ENCODE data around the gene PDE7B. TPM values are rescaled to one million over a fixed set of nuclear protein-coding genes. Genes with fewer than 3 reads are reported as not detected.

Gene PDE7B
- total RNA-seq, 1 donor from 2014 or later: 0.62 TPM

DNA sequence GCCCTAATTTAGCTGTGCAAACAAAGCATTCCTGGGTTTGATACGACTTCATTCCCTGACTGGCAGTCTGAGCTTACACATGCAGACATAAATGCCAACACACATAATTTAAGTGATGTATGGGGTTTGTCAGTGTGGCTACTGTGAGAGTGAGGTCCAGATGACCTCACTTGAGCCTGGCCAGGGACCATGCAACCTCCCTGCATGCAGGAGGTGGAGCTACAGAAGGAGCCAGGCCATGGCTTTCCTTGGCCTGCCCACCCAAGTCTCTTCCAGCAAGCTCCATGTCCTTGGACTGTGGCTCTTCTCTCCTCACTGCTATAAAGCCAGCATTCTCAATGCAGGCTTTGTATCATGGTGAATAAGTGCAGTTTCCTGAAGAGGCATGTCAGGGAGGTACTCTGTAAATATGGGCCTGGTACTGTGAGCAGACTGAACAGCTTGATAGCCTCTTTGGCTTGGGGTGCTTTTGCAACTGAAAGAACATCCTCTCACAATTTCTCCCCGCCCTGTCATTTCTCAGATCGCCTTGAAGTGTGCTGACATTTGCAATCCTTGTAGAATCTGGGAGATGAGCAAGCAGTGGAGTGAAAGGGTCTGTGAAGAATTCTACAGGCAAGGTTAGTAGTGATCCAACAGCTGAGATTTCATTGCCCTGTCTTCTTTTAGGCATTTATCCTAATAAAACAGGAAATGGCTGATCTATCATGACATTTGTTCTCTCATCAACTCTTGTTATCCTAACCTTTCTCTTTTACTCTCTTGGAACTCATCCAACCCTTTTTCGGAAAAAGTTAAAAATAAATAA, 329.4 kb downstream of the PDE7B start:
- Mint-ChIP-seq H3K27ac (ENCODE audit: unreplicated experiment) (no peak overlapping the region), H3K4me1 (ENCODE audit: unreplicated experiment) (no peaks in the 10 kb centered on the region), H3K4me3 (ENCODE audit: unreplicated experiment) (no peak overlapping the region), H3K36me3 (ENCODE audit: low read depth, unreplicated experiment) (no peaks in the 10 kb centered on the region), H3K9me3 (ENCODE audit: unreplicated experiment) (no peaks in the 10 kb centered on the region), H3K27me3 (ENCODE audit: unreplicated experiment) (no peaks in the 10 kb centered on the region)
- no peak for DNase-seq (ENCODE audit: low spot score)
- TF ChIP-seq, protein P1, sequence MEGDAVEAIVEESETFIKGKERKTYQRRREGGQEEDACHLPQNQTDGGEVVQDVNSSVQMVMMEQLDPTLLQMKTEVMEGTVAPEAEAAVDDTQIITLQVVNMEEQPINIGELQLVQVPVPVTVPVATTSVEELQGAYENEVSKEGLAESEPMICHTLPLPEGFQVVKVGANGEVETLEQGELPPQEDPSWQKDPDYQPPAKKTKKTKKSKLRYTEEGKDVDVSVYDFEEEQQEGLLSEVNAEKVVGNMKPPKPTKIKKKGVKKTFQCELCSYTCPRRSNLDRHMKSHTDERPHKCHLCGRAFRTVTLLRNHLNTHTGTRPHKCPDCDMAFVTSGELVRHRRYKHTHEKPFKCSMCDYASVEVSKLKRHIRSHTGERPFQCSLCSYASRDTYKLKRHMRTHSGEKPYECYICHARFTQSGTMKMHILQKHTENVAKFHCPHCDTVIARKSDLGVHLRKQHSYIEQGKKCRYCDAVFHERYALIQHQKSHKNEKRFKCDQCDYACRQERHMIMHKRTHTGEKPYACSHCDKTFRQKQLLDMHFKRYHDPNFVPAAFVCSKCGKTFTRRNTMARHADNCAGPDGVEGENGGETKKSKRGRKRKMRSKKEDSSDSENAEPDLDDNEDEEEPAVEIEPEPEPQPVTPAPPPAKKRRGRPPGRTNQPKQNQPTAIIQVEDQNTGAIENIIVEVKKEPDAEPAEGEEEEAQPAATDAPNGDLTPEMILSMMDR (IDR thresholded peaks at IDR 0.05; ENCODE audit: unreplicated experiment): no peak

DNA sequence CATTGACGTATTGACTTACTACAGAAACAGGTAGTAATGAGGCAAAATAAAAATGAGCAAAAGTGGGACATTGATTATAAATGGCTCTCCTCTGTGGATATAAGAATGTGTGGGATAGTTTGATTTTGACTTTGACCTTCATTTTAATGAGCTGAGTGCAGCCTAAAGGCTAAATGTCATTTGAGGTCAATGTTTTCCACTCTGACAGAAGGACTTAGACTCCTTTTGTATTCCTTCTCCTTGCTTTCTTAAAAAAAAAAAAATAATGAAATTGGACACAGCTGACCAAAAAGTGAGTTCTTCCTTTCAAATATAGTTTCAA, 330.0 kb downstream of the PDE7B start:
- no peaks in the 10 kb centered on the region for H3K9me3 Mint-ChIP-seq (ENCODE audit: unreplicated experiment)
- DNase-seq (ENCODE audit: low spot score): no peak
- no peaks in the 10 kb centered on the region for H3K4me1 Mint-ChIP-seq (ENCODE audit: unreplicated experiment)
- no peak overlapping the region for H3K27ac Mint-ChIP-seq (ENCODE audit: unreplicated experiment)
- H3K36me3 Mint-ChIP-seq (ENCODE audit: low read depth, unreplicated experiment): no peaks in the 10 kb centered on the region
- H3K27me3 Mint-ChIP-seq (ENCODE audit: unreplicated experiment): no peaks in the 10 kb centered on the region
- TF ChIP-seq, protein P1 (IDR thresholded peaks at IDR 0.05; ENCODE audit: unreplicated experiment): no peak
- no peak overlapping the region for H3K4me3 Mint-ChIP-seq (ENCODE audit: unreplicated experiment)

DNA sequence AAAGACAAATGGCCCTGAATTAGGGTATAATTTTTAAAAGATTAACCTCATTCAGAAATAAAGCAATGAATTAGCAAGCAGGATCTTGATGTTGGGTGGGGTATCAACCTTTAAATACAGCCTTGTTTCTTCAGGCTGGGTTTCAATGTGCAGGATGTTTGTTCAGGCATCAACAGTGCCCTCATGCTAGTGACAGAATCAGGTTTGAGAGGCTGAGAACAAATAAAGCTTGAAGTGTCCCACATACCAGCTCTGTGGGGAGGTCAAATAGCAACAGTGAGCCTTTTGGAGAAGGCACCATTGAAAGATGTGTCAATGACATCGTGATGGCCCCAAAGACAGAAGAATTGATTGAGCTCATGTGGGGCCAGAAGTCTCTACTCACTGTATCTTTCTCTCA, 330.4 kb downstream of the PDE7B start:
- H3K36me3 Mint-ChIP-seq (ENCODE audit: low read depth, unreplicated experiment): no peaks in the 10 kb centered on the region
- H3K27ac Mint-ChIP-seq (ENCODE audit: unreplicated experiment): no peak overlapping the region
- no peak overlapping the region for H3K4me3 Mint-ChIP-seq (ENCODE audit: unreplicated experiment)
- DNase-seq (ENCODE audit: low spot score): no peak
- TF ChIP-seq, protein P1 (IDR thresholded peaks at IDR 0.05; ENCODE audit: unreplicated experiment): no peak
- no peaks in the 10 kb centered on the region for H3K9me3 Mint-ChIP-seq (ENCODE audit: unreplicated experiment)
- no peaks in the 10 kb centered on the region for H3K4me1 Mint-ChIP-seq (ENCODE audit: unreplicated experiment)
- no peaks in the 10 kb centered on the region for H3K27me3 Mint-ChIP-seq (ENCODE audit: unreplicated experiment)

DNA sequence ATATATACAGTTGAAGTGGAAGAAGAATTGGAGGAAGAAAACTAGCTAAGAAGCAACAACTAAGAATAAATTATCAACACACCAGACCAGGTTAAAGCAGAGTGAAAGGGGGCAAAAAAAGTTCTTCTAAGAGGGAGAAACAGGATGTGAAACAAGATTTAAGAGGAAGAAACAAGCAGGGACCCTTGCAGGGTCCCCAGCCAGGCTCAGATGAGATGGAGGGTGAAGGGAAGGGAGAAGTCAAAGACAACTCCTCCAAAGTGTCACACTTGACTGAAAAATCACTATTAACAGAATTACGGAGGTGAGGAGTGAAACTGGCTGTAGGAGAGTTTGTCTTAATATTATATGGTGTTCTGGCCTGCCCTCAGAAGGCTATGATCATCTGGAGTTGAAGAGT, 333.2 kb downstream of the PDE7B start:
- TF ChIP-seq, protein P1 (IDR thresholded peaks at IDR 0.05; ENCODE audit: unreplicated experiment): no peak
- no peaks in the 10 kb centered on the region for H3K4me1 Mint-ChIP-seq (ENCODE audit: unreplicated experiment)
- no peak for DNase-seq (ENCODE audit: low spot score)
- no peaks in the 10 kb centered on the region for H3K9me3 Mint-ChIP-seq (ENCODE audit: unreplicated experiment)
- no peaks in the 10 kb centered on the region for H3K27me3 Mint-ChIP-seq (ENCODE audit: unreplicated experiment)
- no peaks in the 10 kb centered on the region for H3K36me3 Mint-ChIP-seq (ENCODE audit: low read depth, unreplicated experiment)
- H3K27ac Mint-ChIP-seq (ENCODE audit: unreplicated experiment): no peak overlapping the region
- H3K4me3 Mint-ChIP-seq (ENCODE audit: unreplicated experiment): no peak overlapping the region

DNA sequence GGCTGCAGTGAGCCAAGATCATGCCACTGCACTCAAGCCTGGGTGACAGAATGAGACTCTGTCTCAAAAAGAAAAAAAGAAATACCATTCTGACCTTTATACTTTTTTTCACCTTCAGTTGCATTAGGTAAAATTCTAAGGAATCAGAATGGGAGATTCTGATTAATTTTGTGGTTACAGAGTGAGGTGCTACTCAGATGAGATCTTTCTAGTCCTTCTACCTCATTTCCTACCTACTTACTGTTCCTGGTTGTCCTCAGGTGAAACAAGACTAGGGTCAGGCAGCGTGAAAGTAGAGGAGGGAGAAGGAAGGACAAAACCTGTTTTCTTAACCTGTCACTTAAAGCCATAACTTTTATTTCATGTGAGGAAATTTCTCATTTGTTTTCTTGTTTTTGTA, 334.9 kb downstream of the PDE7B start:
- DNase-seq (ENCODE audit: low spot score): no peak
- Mint-ChIP-seq H3K4me1 (ENCODE audit: unreplicated experiment) (no peaks in the 10 kb centered on the region), H3K36me3 (ENCODE audit: low read depth, unreplicated experiment) (no peaks in the 10 kb centered on the region), H3K4me3 (ENCODE audit: unreplicated experiment) (no peak overlapping the region), H3K27me3 (ENCODE audit: unreplicated experiment) (no peaks in the 10 kb centered on the region), H3K27ac (ENCODE audit: unreplicated experiment) (no peak overlapping the region), H3K9me3 (ENCODE audit: unreplicated experiment) (no peaks in the 10 kb centered on the region)
- TF ChIP-seq, protein P1 (IDR thresholded peaks at IDR 0.05; ENCODE audit: unreplicated experiment): no peak

Data from endothelial cell (in vitro differentiated cells).